NCI-H1417 treated with DMSO at 0.1 percent for 48 hours (cell line): Measurements from ENCODE around the gene PREB.

Experiments
- DNase-seq: peaks from one replicate; lab custom pipeline; 2025; lab: John Stamatoyannopoulos, UW

Gene PREB

GRCh38 chr2:27095745-27096651, 38.4 kb downstream of the PREB start:
- DNase-seq, result no peak

GRCh38 chr2:27095427-27095744, 39.0 kb downstream of the PREB start:
- no peak for DNase-seq

DNA sequence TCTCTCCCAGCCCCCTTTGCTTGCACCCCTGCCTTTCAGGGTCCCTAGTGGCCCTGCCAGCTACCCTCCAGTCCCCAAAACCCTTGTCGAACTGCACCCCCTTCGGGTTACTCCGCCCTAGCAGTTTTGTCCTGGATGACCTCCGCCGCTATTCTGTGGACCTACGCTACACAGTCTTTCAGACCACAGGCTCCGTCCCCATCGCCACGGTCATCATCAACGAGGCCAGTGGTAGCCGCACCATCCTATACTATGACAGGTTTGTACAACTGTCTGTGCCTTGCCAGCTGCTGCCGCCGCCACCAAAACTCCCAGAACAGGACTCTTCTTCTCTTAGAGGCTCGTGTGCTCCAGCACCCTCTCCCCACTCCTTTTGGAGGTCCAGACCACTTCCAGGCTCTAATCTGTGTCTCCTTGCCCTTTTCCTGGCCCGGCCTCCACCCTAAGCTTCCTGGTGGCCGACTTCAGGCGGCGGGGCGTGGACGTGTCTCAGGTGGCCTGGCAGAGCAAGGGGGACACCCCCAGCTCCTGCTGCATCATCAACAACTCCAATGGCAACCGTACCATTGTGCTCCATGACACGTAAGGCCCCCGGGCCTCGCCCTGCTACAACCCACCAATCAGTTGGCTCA, 40.0 kb downstream of the PREB start:
- DNase-seq, result no peak

- no peak for DNase-seq
Measured at GRCh38 chr2:27093430-27094352, 40.7 kb downstream of the PREB start.

DNA sequence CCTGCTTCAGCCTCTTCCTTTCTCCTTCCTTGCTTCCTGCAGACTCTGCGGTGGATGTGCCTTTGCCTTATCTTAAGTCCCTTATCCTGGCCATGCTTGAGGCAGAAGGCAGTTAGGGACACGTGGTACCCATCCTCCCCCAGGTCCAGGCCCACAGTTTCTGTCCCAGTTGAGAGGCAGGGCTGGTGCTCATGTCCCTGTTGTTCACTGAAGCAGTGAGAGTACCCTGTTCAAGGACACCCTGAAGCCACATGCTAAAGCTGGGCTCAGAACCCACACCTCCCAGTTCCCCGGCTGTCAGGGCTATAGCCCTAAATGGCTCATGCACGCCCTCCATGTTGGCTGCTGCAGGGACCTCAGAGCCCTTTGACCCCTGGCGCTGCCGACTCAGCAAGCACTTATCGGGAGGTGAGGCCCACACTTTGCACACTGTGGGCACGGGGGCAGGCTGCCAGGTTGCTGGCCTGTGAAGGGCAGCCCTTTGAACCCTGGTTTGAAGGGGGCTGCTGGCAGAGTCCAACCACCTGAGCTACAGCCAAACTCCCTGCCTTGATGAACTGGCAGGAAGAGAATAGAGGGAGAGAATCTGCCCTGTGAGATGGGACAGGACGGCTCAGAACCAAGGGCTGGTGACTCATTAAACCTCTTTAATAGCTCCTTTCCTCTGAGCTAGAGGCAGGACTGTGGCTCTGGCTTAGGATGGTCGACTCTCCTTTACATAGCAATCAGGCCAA, 41.6 kb downstream of the PREB start:
- DNase-seq, result no peak

- DNase-seq, result no peak
Measured at GRCh38 chr2:27091746-27092695, 42.4 kb downstream of the PREB start.

DNA sequence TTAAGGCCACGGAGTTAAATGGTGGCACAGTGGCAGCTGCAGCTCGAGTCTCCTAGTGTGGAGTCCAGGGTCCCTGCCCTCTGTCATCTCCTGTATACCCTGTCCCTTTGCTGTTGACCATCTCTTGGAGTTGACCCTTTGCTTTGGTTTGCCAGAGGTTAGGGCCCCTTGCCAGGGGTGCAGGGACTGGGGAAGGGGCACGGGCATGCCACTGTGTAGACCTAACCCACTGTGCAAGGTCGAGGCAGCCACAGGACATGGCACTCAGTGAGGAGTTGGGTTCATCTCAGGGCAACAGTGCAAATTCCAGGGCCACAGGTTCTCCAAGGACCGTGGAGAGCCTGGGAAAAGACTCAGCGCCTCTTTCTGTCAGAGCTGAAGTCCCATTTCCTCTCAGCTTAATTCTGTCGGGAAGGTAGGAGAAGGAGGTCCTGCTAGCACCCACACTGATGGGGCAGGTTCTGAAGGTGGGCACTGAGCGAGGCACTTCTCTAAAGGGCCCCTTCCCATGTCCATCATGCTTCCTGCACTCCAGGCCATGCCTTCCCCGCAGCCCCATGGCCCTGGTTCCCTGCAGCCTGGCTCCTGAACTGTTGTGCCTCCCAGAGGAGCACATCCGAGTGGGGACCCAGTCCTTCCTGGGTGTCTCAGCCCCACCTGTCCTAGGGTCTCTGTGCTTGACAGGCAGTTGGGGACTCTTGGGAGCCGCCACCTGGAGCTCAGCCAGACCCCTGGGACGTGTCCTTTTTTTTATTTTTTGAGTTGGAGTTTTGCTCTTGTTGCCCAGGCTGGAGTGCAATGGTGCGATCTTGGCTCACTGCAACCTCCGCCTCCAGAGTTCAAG, 45.1 kb downstream of the PREB start:
- no peak for DNase-seq

DNA sequence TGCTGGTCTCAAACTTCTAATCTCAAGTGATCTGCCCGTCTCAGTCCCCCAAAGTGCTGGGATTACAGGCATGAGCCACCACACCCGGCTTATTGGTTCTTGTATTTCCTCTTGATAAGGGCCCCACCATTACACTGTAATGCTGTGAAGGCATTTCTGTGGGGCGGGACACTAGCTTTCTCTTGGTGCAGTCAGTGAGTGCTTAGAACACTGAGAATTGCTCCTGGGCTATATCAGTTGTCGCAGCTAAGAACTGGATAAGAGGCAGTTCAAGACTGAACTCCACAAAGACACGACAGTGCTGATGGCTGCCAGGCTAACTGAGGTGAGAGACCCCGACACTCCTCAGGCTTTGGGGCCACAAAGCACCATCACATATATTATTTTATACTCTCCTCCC, 45.8 kb downstream of the PREB start:
- DNase-seq, result no peak

DNA sequence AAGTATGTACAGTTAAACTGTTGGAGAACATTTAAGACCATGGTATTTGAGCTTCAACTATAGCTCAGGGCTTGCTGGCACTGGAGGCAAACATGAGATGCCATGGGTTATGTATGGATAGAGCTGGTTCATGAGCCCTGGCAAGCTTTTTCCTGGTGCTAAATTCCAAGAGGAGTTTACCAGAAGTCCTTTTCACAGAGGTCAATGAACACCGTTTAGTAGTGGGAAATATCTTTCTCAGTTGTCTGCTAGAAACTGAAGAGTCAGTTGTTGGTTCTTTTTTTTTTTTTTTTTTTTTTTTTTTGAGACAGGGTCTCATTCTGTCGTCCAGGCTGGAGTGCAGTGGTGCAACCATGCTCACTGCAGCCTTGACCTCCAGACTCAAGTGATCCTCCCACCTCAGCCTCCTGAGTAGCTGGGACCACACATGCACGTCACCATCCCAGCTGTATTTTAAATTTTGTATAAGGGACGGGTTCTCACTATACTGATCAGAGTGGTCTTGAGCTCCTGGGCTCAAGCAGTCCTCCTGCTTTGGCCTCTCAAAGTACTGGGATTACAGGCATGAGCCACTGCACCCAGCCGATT, 46.5 kb downstream of the PREB start:
- DNase-seq, result no peak

DNA sequence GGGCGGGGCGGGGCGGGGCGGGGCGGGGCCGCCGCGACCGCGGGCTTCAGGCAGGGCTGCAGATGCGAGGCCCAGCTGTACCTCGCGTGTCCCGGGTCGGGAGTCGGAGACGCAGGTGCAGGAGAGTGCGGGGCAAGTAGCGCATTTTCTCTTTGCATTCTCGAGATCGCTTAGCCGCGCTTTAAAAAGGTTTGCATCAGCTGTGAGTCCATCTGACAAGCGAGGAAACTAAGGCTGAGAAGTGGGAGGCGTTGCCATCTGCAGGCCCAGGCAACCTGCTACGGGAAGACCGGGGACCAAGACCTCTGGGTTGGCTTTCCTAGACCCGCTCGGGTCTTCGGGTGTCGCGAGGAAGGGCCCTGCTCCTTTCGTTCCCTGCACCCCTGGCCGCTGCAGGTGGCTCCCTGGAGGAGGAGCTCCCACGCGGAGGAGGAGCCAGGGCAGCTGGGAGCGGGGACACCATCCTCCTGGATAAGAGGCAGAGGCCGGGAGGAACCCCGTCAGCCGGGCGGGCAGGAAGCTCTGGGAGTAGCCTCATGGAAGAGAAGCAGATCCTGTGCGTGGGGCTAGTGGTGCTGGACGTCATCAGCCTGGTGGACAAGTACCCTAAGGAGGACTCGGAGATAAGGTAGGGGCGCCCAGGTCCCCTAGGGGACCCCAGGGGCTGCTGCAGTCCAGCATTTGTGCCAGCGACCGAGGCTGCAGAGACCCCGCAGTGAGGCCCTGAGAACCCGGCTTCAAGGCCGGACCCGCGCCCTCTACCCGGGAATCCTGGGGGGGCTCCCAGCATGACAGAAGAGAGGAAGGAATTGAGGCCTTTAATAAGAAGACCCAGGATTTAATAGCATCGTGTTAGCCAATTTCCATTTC, 47.5 kb downstream of the PREB start, which contains the start of gene KHK:
Gene KHK, plus strand, starts transcription at position 49 of the 870 bp plus-strand sequence. Its CDS starts 488 bp downstream, at position 537.
- peak; percentile 51 for DNase-seq

DNA sequence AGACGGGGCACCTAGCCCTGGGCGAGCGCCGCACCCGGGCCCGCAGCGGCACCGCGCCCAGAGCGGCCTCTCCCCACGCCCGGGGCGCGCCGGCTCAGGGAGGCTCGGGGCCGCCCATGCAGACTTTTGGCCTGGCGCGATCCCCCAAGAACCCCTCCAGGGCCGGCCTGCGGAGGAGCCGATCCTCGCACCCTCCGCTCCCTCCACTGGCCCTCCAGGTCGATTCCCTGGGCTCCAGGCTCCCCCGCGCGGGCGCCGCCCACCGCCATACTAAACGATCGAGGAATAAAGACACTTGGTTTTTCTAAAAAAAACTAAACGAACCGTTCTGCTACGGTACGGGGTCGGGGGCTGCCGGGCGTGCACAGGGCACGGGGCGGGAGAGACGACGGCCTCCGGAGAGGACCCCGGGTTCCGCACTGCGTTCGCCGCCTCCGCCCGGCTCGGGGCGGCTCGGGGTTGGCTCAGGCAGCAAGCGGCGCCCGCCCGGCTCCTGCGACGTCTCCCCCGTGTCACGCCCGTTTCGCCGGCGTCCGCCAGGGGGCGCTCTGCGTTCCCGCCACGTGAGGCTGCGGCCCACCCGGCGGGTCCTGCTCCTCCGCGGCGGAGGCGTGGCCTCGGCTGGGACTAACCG, 48.2 kb downstream of the PREB start:
- DNase-seq, result peak; percentile 83

GRCh38 chr2:27085673-27086089, 48.8 kb downstream of the PREB start:
- no peak for DNase-seq

DNA sequence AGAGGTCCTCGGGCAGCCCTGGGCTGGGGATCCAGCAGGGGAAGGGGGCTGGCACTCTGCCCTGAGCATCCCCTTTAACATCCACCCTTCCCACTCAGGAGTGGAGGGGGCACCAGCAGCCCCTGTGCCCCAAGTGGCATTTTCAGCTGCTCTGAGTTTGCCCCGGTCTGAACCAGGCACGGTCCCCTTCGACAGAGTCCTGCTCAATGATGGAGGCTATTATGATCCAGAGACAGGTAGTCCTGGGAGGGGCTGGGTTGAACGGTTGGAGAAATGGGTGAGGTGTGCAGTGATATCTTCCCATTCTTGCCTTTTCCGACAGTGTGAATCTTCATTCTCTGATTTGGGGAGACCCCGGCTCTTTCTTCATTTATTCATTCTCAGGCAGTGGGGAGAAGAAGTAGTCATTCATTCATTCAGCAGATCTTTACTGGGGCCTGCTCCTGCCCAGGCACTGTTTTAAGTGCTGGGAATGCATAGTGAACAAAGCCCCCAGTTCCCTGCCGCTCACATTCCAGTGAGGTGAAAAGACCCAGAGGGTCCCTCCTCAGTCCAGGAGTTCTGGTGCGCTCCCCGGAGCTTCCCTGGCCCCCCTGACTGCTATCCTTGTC, 49.3 kb downstream of the PREB start:
- no peak for DNase-seq

- DNase-seq, result no peak
Measured at GRCh38 chr2:27084297-27085061, 50.0 kb downstream of the PREB start.

DNA sequence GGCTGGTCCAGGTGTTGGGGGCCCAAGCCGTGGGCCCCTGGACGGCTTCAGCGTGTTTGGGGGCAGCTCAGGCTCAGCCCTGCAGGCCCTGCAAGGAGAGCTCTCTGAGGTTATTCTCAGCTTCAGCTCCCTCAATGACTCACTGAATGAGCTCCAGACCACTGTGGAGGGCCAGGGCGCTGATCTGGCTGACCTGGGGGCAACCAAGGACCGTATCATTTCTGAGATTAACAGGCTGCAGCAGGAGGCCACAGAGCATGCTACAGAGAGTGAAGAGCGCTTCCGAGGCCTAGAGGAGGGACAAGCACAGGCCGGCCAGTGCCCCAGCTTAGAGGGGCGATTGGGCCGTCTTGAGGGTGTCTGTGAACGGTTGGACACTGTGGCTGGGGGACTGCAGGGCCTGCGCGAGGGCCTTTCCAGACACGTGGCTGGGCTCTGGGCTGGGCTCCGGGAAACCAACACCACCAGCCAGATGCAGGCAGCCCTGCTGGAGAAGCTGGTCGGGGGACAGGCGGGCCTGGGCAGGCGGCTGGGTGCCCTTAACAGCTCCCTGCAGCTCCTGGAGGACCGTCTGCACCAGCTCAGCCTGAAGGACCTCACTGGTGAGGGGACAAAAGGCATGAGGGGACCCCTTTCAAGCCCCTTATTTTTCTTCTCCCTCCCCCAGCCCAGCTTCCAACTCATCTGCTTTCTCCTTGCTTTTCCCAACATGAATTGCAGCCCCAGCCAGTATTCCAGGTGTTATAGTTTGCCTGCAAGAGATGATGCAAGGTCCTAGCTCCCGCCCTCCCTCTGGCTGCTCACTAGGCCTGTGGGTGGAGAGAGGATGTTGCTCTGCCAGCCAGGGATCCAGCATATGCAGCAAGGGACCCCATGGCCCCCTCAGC, 50.8 kb downstream of the PREB start:
- no peak for DNase-seq
